Hepatocyte (in vitro differentiated cells): ENCODE data around the gene TTC17. TPM values are rescaled to one million over a fixed set of nuclear protein-coding genes. Genes with fewer than 3 reads are reported as not detected.

ENCODE experiments used
- DNase-seq: peaks from one replicate; pipeline ENCODE4 v3.0.0-alpha.2; 2016; ENCODE audit warnings: low spot score
- H2AFZ ChIP-seq: fragments of 200-600 bp; sonication (generic); 2 replicates; pipeline ENCODE4 v1.6.0; 2016; ENCODE audit warnings: antibody characterized with exemption, mild to moderate bottlenecking
- H3K27ac ChIP-seq: fragments of 200-600 bp; sonication (generic); 2 replicates; pipeline ENCODE4 v1.5.1; 2016; ENCODE audit warnings: mild to moderate bottlenecking
- H3K27me3 ChIP-seq: fragments of 200-600 bp; sonication (generic); 2 replicates; pipeline ENCODE4 v1.6.1; 2016
- H3K36me3 ChIP-seq: fragments of 200-600 bp; sonication (generic); replicated peaks from 2 replicates; pipeline ENCODE4 v1.5.1; 2016; ENCODE audit warnings: low read depth; ENCODE audit not compliant: insufficient read depth
- H3K4me1 ChIP-seq: fragments of 200-600 bp; sonication (generic); 2 replicates; pipeline ENCODE4 v1.5.1; 2016; ENCODE audit warnings: mild to moderate bottlenecking, moderate library complexity; ENCODE audit not compliant: insufficient read depth
- H3K4me2 ChIP-seq: fragments of 200-600 bp; sonication (generic); 2 replicates; pipeline ENCODE4 v1.6.0; 2016
- H3K4me3 ChIP-seq: fragments of 200-600 bp; sonication (generic); 2 replicates; pipeline ENCODE4 v1.5.1; 2016; ENCODE audit warnings: mild to moderate bottlenecking
- H3K79me2 ChIP-seq: fragments of 200-600 bp; sonication (generic); 2 replicates; pipeline ENCODE4 v1.6.0; 2017; ENCODE audit warnings: mild to moderate bottlenecking
- H3K9me2 ChIP-seq: fragments of 200-600 bp; sonication (generic); replicated peaks from 2 replicates; pipeline ENCODE4 v1.6.0; 2017; ENCODE audit warnings: mild to moderate bottlenecking; ENCODE audit not compliant: insufficient read depth
- H3K9me3 ChIP-seq: fragments of 200-600 bp; sonication (generic); 2 replicates; pipeline ENCODE4 v1.5.1; 2016; ENCODE audit warnings: low read depth, mild to moderate bottlenecking
- H4K20me1 ChIP-seq: fragments of 200-600 bp; sonication (generic); 2 replicates; pipeline ENCODE4 v1.6.0; 2016; ENCODE audit warnings: mild to moderate bottlenecking; ENCODE audit not compliant: insufficient read depth, poor library complexity, severe bottlenecking
- EZH2 ChIP-seq: fragments of 200-600 bp; sonication (generic); IDR thresholded peaks from 2 replicates; pipeline ENCODE4 v1.6.1; 2016; ENCODE audit warnings: antibody characterized with exemption, mild to moderate bottlenecking, borderline replicate concordance
- EZH2phosphoT487 ChIP-seq: fragments of 200-600 bp; sonication (generic); IDR thresholded peaks from one replicate; pipeline ENCODE4 v1.6.1; 2018; ENCODE audit warnings: antibody characterized with exemption, mild to moderate bottlenecking, low read depth, moderate library complexity; ENCODE audit not compliant: unreplicated experiment, severe bottlenecking
- WGBS: methylation state at CpG from one replicate; pipeline ENCODE4 v1.1.6; 2016; ENCODE audit warnings: low lambda C conversion rate; ENCODE audit errors: missing lambda C conversion rate; 5-methylcytosine and 5-hydroxymethylcytosine counted together
- polyA plus RNA-seq: library from polyadenylated mRNA; unstranded; fragments of >200 nt; fragmentation: Nextera tagmentation; extraction: Ambion mirVana; gene quantifications from 2 replicates; pipeline ENCODE4 v1.2.1, GENCODE V29; 2016
- total RNA-seq: library from RNA; depleted of rRNA; stranded (reverse); fragments of >200 nt; gene quantifications from 2 replicates; pipeline ENCODE4 v1.2.3, GENCODE V29; 2014
- TF ChIP-seq, protein P1 (sequence below): fragments of 200-600 bp; sonication (generic); IDR thresholded peaks from 2 replicates; pipeline ENCODE4 v1.5.1; 2016; ENCODE audit warnings: antibody characterized with exemption, mild to moderate bottlenecking; ENCODE audit not compliant: poor library complexity

The TTC17 gene
- total and polyA plus RNA-seq, 2 experiments from 2014 or later = 39.4 to 101 TPM

DNA sequence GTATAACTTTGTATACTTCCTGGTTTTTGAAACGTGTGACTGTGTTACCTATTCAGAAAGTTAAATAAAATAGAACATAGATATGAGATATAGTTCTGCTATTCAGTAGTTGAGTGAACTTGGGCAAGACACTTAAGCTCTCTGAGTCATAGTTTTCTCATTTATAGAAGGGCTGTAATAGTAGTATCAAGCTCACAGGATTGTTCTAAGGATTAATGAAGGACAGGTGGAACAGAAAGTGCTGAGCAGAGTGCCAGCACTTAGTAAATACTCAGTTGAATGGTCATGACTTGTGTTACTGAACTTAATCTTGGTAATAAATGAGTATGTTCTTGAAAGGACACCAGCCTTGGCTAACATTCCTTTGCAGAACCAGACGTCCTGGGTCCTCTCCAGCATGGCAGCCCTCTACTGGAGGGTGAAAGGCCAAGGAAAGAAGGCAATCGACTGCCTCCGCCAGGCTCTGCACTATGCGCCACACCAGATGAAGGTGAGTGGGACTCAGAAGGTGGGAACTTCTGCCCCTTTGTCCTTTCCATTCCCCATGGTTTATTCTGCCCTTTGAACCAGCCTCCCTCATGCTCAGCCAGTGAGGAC is 131.2 kb downstream of the TTC17 start:
- H2AFZ ChIP-seq = no peak overlapping the region
- no peak for DNase-seq
- no peaks in the 10 kb centered on the region for H3K9me2 ChIP-seq
- H3K4me1 ChIP-seq = no peaks in the 10 kb centered on the region
- no peak overlapping the region for H3K4me2 ChIP-seq
- no peaks in the 10 kb centered on the region for H3K79me2 ChIP-seq
- no peaks in the 10 kb centered on the region for H3K27me3 ChIP-seq
- no peaks in the 10 kb centered on the region for H4K20me1 ChIP-seq
- no peaks in the 10 kb centered on the region for H3K9me3 ChIP-seq
- H3K36me3 ChIP-seq = no peaks in the 10 kb centered on the region
- no peak overlapping the region for H3K27ac ChIP-seq
- TF ChIP-seq, protein P1, sequence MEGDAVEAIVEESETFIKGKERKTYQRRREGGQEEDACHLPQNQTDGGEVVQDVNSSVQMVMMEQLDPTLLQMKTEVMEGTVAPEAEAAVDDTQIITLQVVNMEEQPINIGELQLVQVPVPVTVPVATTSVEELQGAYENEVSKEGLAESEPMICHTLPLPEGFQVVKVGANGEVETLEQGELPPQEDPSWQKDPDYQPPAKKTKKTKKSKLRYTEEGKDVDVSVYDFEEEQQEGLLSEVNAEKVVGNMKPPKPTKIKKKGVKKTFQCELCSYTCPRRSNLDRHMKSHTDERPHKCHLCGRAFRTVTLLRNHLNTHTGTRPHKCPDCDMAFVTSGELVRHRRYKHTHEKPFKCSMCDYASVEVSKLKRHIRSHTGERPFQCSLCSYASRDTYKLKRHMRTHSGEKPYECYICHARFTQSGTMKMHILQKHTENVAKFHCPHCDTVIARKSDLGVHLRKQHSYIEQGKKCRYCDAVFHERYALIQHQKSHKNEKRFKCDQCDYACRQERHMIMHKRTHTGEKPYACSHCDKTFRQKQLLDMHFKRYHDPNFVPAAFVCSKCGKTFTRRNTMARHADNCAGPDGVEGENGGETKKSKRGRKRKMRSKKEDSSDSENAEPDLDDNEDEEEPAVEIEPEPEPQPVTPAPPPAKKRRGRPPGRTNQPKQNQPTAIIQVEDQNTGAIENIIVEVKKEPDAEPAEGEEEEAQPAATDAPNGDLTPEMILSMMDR = no peak
- no peak for TF ChIP-seq EZH2phosphoT487
- no peak for TF ChIP-seq EZH2
- WGBS = 96% methylated on average over 5 of the region's 5 CpGs
- H3K4me3 ChIP-seq = no peak overlapping the region

DNA sequence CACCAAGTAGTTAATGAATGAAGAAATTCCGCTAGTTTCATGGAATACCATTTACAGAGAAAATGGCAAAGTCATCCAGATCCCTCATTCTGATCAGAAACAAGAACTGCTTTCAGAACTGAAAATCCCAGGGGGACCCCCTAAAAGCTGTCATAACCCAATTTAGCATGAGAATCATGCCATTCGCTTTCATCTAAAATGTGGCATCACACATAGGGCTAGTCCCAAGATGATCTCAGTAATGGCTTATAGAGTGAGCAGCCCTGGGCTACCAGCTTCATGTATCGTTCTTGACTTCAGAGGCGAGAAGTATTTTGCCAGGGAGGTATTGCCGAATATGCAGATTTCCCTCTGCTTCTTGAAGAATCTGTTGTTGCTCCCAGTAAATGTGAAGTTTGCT is 134.0 kb downstream of the TTC17 start:
- Histone ChIP-seq H2AFZ (no peak overlapping the region), H3K4me3 (no peak overlapping the region), H3K9me3 (no peaks in the 10 kb centered on the region), H3K36me3 (no peaks in the 10 kb centered on the region), H3K9me2 (no peaks in the 10 kb centered on the region), H3K4me2 (no peak overlapping the region), H3K27ac (no peak overlapping the region), H3K79me2 (no peaks in the 10 kb centered on the region), H4K20me1 (no peaks in the 10 kb centered on the region), H3K27me3 (no peaks in the 10 kb centered on the region), H3K4me1 (no peaks in the 10 kb centered on the region)
- no peak for TF ChIP-seq EZH2
- TF ChIP-seq, protein P1 = no peak
- TF ChIP-seq EZH2phosphoT487 = no peak
- 95% methylated on average over 5 of the region's 5 CpGs for WGBS
- DNase-seq = no peak

DNA sequence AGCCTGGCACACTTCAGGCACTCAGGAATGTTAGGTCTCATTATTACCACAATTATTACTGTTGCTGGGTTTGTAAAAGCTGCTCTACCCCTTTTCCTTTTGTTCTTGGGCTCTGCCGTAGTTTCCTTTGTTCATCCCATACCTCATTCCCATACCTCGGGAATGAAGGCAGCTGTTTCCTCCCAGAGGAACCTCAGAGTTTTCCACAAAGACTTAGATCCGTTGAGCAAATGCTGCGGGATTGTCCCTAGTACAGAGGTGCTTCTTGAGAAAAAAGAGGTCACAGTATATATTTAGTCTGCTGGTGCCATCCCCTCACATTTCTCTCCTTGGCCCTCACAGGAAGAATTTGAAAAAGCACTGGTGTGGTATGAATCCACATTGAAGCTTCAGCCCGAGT is 134.7 kb downstream of the TTC17 start:
- TF ChIP-seq EZH2phosphoT487 = no peak
- Histone ChIP-seq H3K36me3 (no peaks in the 10 kb centered on the region), H4K20me1 (no peaks in the 10 kb centered on the region), H3K27me3 (no peaks in the 10 kb centered on the region), H3K9me3 (no peaks in the 10 kb centered on the region), H3K79me2 (no peaks in the 10 kb centered on the region), H3K27ac (no peak overlapping the region), H2AFZ (no peak overlapping the region), H3K9me2 (no peaks in the 10 kb centered on the region), H3K4me3 (no peak overlapping the region), H3K4me1 (no peaks in the 10 kb centered on the region), H3K4me2 (no peak overlapping the region)
- no peak for DNase-seq
- WGBS = 96% methylated on average over 5 of the region's 5 CpGs

DNA sequence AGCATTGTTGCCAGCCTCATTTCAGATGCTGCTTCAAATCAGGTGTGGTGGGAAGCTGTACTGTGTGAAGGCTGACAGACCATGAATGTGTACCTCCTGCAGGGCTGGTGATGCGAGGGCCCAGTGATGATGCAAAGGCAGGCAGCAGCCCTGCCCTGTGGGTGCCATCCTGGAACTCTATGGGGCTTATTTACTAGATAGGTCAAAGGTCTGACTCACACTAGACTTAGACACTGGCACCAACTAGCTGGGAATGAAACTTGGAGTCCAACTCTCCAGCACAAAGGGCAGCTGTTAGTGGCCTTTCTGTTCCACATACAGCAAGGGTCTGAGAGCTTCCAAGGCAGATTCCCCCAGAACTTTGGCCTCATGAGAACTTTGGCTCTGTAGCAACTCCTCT is 138.4 kb downstream of the TTC17 start:
- TF ChIP-seq EZH2phosphoT487 (no peak), EZH2 (no peak)
- TF ChIP-seq, protein P1 = no peak
- no peaks in the 10 kb centered on the region for H3K79me2 ChIP-seq
- H3K4me1 ChIP-seq = no peaks in the 10 kb centered on the region
- H3K4me2 ChIP-seq = no peak overlapping the region
- H3K36me3 ChIP-seq = no peaks in the 10 kb centered on the region
- no peaks in the 10 kb centered on the region for H3K27me3 ChIP-seq
- 94% methylated on average over 1 of the region's 1 CpG for WGBS
- no peak overlapping the region for H3K4me3 ChIP-seq
- no peak for DNase-seq
- H4K20me1 ChIP-seq = no peaks in the 10 kb centered on the region
- no peaks in the 10 kb centered on the region for H3K9me3 ChIP-seq
- H2AFZ ChIP-seq = no peak overlapping the region
- no peak overlapping the region for H3K27ac ChIP-seq
- no peaks in the 10 kb centered on the region for H3K9me2 ChIP-seq
